Fibroblast of mammary gland (primary cell): ENCODE results near the gene DYDC1.

Source experiments
- DNase-seq: peaks from one replicate; pipeline ENCODE4 v3.0.0-alpha.2; 2010; ENCODE audit warnings: low read depth
- H3K4me3 ChIP-seq: 2 replicates; pipeline ENCODE4 v1.5.1; 2011; ENCODE audit warnings: low read depth, mild to moderate bottlenecking, low read length, moderate library complexity; ENCODE audit not compliant: control insufficient read depth
- CTCF ChIP-seq: conservative IDR thresholded peaks from 2 replicates; pipeline ENCODE4 v1.5.1; 2011; ENCODE audit warnings: low read depth, low read length, inconsistent platforms; ENCODE audit not compliant: control insufficient read depth, insufficient read depth

Gene DYDC1

DNA sequence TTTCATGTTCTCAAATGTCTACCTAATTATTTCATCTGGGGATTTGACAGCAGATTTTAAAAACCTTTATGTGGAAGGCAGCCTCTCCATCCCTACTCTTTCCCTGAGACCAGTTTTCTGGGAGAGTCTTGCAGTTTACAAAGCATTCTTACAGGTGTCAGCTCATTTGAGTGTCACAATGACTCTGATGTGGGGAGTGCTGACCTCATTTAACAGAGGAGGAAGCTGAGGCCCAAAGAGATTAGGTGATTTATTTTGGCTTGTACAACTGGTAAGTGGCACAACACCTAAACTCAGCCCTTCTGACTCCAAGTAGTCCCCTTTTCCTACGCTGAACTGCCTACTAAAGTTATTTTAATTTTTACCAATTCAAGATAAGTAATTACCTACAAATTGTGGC lies 33.8 kb downstream of the DYDC1 start:
- no peak for DNase-seq
- H3K4me3 ChIP-seq = no peak overlapping the region
- TF ChIP-seq CTCF = no peak

- no peak overlapping the region for H3K4me3 ChIP-seq
- TF ChIP-seq CTCF = no peak
- no peak for DNase-seq
Observed at GRCh38 chr10:80322158-80322557, 34.4 kb downstream of the DYDC1 start.

DNA sequence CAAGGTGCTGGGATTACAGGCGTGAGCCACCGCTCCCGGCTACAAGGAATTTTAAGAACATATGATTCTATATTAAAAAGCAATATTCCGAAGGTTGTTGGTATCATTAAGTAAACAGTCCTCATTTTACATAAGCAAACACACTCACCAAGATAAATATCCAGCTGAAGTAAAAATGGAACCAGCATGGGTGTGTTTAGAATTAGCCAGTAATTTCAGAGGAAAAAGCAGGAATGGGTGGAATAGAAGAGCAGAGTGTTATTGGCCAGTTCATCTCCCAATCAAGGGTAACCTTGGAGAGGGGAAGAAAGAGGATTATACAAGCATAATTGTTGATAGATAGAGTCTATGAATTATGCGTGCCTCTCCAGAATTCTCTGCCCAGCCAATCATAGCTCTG lies 35.4 kb downstream of the DYDC1 start:
- no peak for DNase-seq
- no peak for TF ChIP-seq CTCF

GRCh38 chr10:80320377-80320776 lies 36.2 kb downstream of the DYDC1 start:
- no peak overlapping the region for H3K4me3 ChIP-seq
- no peak for DNase-seq
- no peak for TF ChIP-seq CTCF

More for the DNA sequence above, 35.4 kb downstream of the DYDC1 start:
- H3K4me3 ChIP-seq = no peak overlapping the region

DNA sequence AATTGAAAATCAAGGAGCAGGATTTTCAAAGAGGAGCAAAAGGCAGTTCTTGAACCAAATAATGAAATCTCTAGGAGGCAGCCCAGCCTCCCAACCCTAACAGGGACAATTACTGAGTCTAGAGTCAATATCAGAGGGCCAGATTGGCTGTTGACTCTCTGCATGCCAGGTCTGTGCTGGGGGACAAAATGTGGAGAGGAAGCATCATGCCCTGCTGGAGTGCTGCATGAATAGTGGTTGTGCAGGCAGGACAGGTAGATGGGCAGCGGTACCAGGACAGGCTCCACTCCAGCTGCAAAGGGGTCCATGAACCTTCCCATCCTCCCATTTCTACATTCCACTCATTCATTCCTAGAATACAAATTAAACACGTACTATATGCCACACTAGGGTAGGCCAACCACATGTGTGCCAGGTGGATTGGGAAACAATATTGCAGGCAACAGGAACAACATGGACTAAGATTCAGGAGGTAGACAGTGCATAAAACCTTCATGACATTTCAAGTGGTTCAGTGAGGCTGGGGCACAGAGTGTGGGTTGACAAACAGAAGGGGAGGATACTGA lies 36.7 kb downstream of the DYDC1 start:
- no peak for TF ChIP-seq CTCF
- no peak for DNase-seq
- H3K4me3 ChIP-seq = no peak overlapping the region

DNA sequence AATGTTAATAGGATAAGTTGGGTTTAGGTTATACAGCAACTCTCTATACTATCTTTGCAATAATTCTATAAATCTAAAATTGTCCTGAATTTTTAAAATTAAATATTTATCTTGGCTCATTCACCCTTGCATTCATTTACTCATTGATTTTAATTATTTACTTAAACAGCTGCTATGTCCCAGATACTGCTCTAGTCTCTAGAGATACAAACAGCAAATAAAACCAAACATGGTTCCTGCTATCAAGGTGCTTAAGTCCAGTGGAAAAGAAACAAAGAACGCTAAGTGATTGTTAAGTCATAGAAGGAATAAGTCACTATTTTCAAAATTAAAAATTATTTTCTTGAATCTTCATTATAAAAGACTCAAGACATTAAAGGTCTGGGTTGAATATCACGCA lies 37.2 kb downstream of the DYDC1 start:
- DNase-seq = no peak
- no peak overlapping the region for H3K4me3 ChIP-seq
- no peak for TF ChIP-seq CTCF

- no peak overlapping the region for H3K4me3 ChIP-seq
- no peak for TF ChIP-seq CTCF
- DNase-seq = no peak
Observed at GRCh38 chr10:80318742-80319141, 37.8 kb downstream of the DYDC1 start.
